ENCODE data around the gene CRHR1.
"Not testable (repeated sequence)": the region's sequence is repeated elsewhere in the genome, so short reads cannot be mapped to it uniquely, and the experiment has no call there.

The CRHR1 gene

GRCh38 chr17:45784293-45784740 is at the start of gene CRHR1:
CRHR1 (plus strand) TSS chr17:45784320; CDS start chr17:45784545, 225 bp downstream.
- DNase-seq (ENCODE audit: low spot score): peak; percentile 35

- no peak for DNase-seq (ENCODE audit: low spot score)
These were observed 49.5 kb upstream of the CRHR1 start for GRCh38 chr17:45734598-45734997.

- DNase-seq (ENCODE audit: low spot score): no peak
These were observed 48.6 kb upstream of the CRHR1 start for GRCh38 chr17:45735488-45735887.

GRCh38 chr17:45739786-45740185 is 44.3 kb upstream of the CRHR1 start:
- DNase-seq (ENCODE audit: low spot score): no peak

GRCh38 chr17:45740553-45741330 is 43.4 kb upstream of the CRHR1 start:
- DNase-seq (ENCODE audit: low spot score): peak; percentile 39

- no peak for DNase-seq (ENCODE audit: low spot score)
These were observed 41.9 kb upstream of the CRHR1 start for GRCh38 chr17:45742251-45742650.

GRCh38 chr17:45743626-45744326 is 40.3 kb upstream of the CRHR1 start:
- DNase-seq (ENCODE audit: low spot score): no peak

GRCh38 chr17:45744826-45745225 is 39.3 kb upstream of the CRHR1 start:
- not testable (repeated sequence) for DNase-seq (ENCODE audit: low spot score)

GRCh38 chr17:45745601-45746494 is 38.3 kb upstream of the CRHR1 start:
- DNase-seq (ENCODE audit: low spot score): no peak

GRCh38 chr17:45747911-45748310 is 36.2 kb upstream of the CRHR1 start:
- DNase-seq (ENCODE audit: low spot score): no peak

GRCh38 chr17:45748731-45749310 is 35.3 kb upstream of the CRHR1 start:
- no peak for DNase-seq (ENCODE audit: low spot score)

GRCh38 chr17:45749831-45750335 is 34.2 kb upstream of the CRHR1 start:
- DNase-seq (ENCODE audit: low spot score): no peak

GRCh38 chr17:45750779-45751440 is 33.2 kb upstream of the CRHR1 start:
- no peak for DNase-seq (ENCODE audit: low spot score)

- DNase-seq (ENCODE audit: low spot score): no peak
These were observed 32.7 kb upstream of the CRHR1 start for GRCh38 chr17:45751466-45751865.

GRCh38 chr17:45752246-45752645 is 31.9 kb upstream of the CRHR1 start:
- DNase-seq (ENCODE audit: low spot score): no peak

GRCh38 chr17:45753645-45754225 is 30.4 kb upstream of the CRHR1 start:
- DNase-seq (ENCODE audit: low spot score): no peak

- DNase-seq (ENCODE audit: low spot score): no peak
These were observed 29.1 kb upstream of the CRHR1 start for GRCh38 chr17:45755050-45755449.

- DNase-seq (ENCODE audit: low spot score): no peak
These were observed 27.7 kb upstream of the CRHR1 start for GRCh38 chr17:45756266-45756991.

GRCh38 chr17:45757431-45758218 is 26.5 kb upstream of the CRHR1 start:
- no peak for DNase-seq (ENCODE audit: low spot score)
